Ovary (tissue), 9 donors: ENCODE results near the gene PTPRN2. TPM values are rescaled to one million over a fixed set of nuclear protein-coding genes. Genes with fewer than 3 reads are reported as not detected.

ENCODE experiments used
- DNase-seq, 5 donors: peaks; one replicate each; pipeline ENCODE4 v3.0.0-alpha.2; 2019 to 2020
- H3K27ac ChIP-seq, 2 donors: fragments of 200-600 bp; one replicate each; pipeline versions ENCODE4 v1.5.1 to v1.8.0; 2019 to 2022
- H3K27me3 ChIP-seq: fragments of 200-600 bp; one replicate; pipeline ENCODE4 v1.8.0; 2022
- H3K36me3 ChIP-seq: fragments of 200-600 bp; sonication (generic); one replicate; pipeline ENCODE4 v1.5.1; 2019
- H3K4me1 ChIP-seq: one replicate; pipeline ENCODE4 v1.8.1; 2013; ENCODE audit warnings: mild to moderate bottlenecking, moderate library complexity; ENCODE audit not compliant: insufficient read depth
- H3K4me3 ChIP-seq: fragments of 200-600 bp; sonication (generic); one replicate; pipeline ENCODE4 v1.5.1; 2017
- H3K9me3 ChIP-seq, 2 donors: fragments of 200-600 bp in 1 of 2; sonication (generic) in 1 of 2; one replicate each; pipeline versions ENCODE4 v1.5.1 to v1.8.1; 2013 to 2019; ENCODE audit warnings: mild to moderate bottlenecking in 1 of 2, moderate library complexity in 1 of 2
- CTCF ChIP-seq, 3 donors: fragments of 450-650 bp in 2 of 3; fragments of 200-600 bp in 1 of 3; IDR thresholded peaks; one replicate each; pipeline versions ENCODE4 v1.5.1 to v1.8.0; 2016 to 2022; ENCODE audit warnings: antibody characterized with exemption in 3 of 3, mild to moderate bottlenecking in 1 of 3
- EP300 ChIP-seq: sonication (generic); formaldehyde crosslinking; IDR thresholded peaks from one replicate; pipeline ENCODE4 v1.6.1; 2017; ENCODE audit warnings: antibody characterized with exemption
- POLR2A ChIP-seq: fragments of 450-650 bp; IDR thresholded peaks from one replicate; pipeline ENCODE4 v1.6.1; 2017; ENCODE audit warnings: antibody characterized with exemption, mild to moderate bottlenecking, moderate library complexity
- WGBS, 3 donors: extraction: QIAGEN DNeasy Blood & Tissue Kit in 1 of 3; methylation state at CpG; one replicate each; pipeline versions ENCODE4 v1.1.5 to v1.1.7; 2013 to 2017; 5-methylcytosine and 5-hydroxymethylcytosine counted together
- intact Hi-C, 4 donors: fragments of 100-400 bp; cut with DNase I; formaldehyde crosslinking; loops; one replicate each; pipeline versions ENCODE4 v1.11.0 to v1.15.1; 2022 to 2023
- polyA plus RNA-seq, 2 donors: library from polyadenylated mRNA; stranded (reverse); fragments of 200-250 nt in 1 of 2; fragments of 350-450 nt in 1 of 2; fragmentation: Illumina TruSeq in 1 of 2; extraction: RNeasy Lipid Tissue Mini Kit (QIAGEN cat#74804) in 1 of 2; gene quantifications; one replicate each; pipeline ENCODE4 v1.2.3, GENCODE V29; 2013 to 2014
- total RNA-seq, 7 donors: library from RNA; depleted of rRNA in 2 of 7; stranded (reverse); fragments of >200 nt in 2 of 7; fragmentation: NEBNext Ultra II Directional in 3 of 7; extraction: Animal tissue kit (Norgen Biotek cat#: 25700) in 3 of 7; gene quantifications; one replicate each; pipeline versions ENCODE4 v1.1.0 to v1.2.4, GENCODE V29; 2016 to 2023
- donor health status: DM: no; HTN: no; CAD: no; lungs with moderate emphysema.
- donor health status: DM: no; HTN: no; CAD: no.
- donor health status: Bipolar disorder and iron deficiency.
- donor health status: DM: yes; HTN: yes; CAD: no.
- donor health status: DM: no; HTN: no; CAD: no.
- donor health status: DM: yes; HTN: yes; CAD: no.

Gene PTPRN2
- total and polyA plus RNA-seq, 9 donors = 3.5 to 11.1 (median 5.9) TPM

GRCh38 chr7:157674027-157674714 lies 913.5 kb downstream of the PTPRN2 start:
- TF ChIP-seq CTCF (IDR thresholded peaks at IDR 0.05) (no peak), EP300 (no peak), POLR2A (no peak)
- no peaks in the 10 kb centered on the region for H3K27me3 ChIP-seq

GRCh38 chr7:157673573-157673972 lies 914.0 kb downstream of the PTPRN2 start:
- Histone ChIP-seq H3K27me3 (no peaks in the 10 kb centered on the region), H3K4me3 (no peak overlapping the region), H3K9me3 (no peaks in the 10 kb centered on the region), H3K27ac (no peak overlapping the region), H3K4me1 (no peaks in the 10 kb centered on the region), H3K36me3 (no peaks in the 10 kb centered on the region)
- intact Hi-C loops = no loop called here
- 78 to 86% (median 84%) methylated on average over 14 of the region's 14 CpGs for WGBS, 3 donors
- peak in 1 of 5 donors; percentile 16 for DNase-seq
- TF ChIP-seq POLR2A (no peak), EP300 (no peak), CTCF (IDR thresholded peaks at IDR 0.05) (no peak)

More at GRCh38 chr7:157674027-157674714, 913.5 kb downstream of the PTPRN2 start:
- Histone ChIP-seq H3K9me3 (no peaks in the 10 kb centered on the region), H3K36me3 (no peaks in the 10 kb centered on the region), H3K4me3 (no peak overlapping the region), H3K27ac (no peak overlapping the region), H3K4me1 (no peaks in the 10 kb centered on the region)
- intact Hi-C loops = no loop called here
- WGBS, 3 donors = 87 to 90% (median 89%) methylated on average over 28 of the region's 28 CpGs
- DNase-seq = peak in 1 of 5 donors; percentile 10

- intact Hi-C loops = no loop called here
- no peaks in the 10 kb centered on the region for H3K27me3 ChIP-seq
- no peaks in the 10 kb centered on the region for H3K36me3 ChIP-seq
- no peaks in the 10 kb centered on the region for H3K4me1 ChIP-seq
- TF ChIP-seq POLR2A = no peak
- no peak for TF ChIP-seq CTCF (IDR thresholded peaks at IDR 0.05)
- TF ChIP-seq EP300 = no peak
- H3K27ac ChIP-seq = no peak overlapping the region
- DNase-seq = peak in 2 of 5 donors; percentile 10 to 17
- WGBS, 3 donors = 93 to 95% (median 94%) methylated on average over 39 of the region's 39 CpGs
- no peaks in the 10 kb centered on the region for H3K9me3 ChIP-seq
- no peak overlapping the region for H3K4me3 ChIP-seq
These were observed 916.0 kb downstream of the PTPRN2 start for GRCh38 chr7:157671358-157672255.

GRCh38 chr7:157670490-157671357 lies 916.9 kb downstream of the PTPRN2 start:
- DNase-seq = peak in 1 of 5 donors; percentile 25
- intact Hi-C loops = no loop called here
- Histone ChIP-seq H3K4me1 (no peaks in the 10 kb centered on the region), H3K27me3 (no peaks in the 10 kb centered on the region), H3K9me3 (no peaks in the 10 kb centered on the region), H3K4me3 (no peak overlapping the region), H3K36me3 (no peaks in the 10 kb centered on the region), H3K27ac (no peak overlapping the region)
- no peak for TF ChIP-seq EP300
- TF ChIP-seq POLR2A = no peak
- no peak for TF ChIP-seq CTCF (IDR thresholded peaks at IDR 0.05)
- 55 to 59% (median 58%) methylated on average over 22 of the region's 22 CpGs for WGBS, 3 donors
